GM18508 (cell line): ENCODE results near the gene DNAH3.
"Not testable (repeated sequence)": the region's sequence is repeated elsewhere in the genome, so short reads cannot be mapped to it uniquely, and the experiment has no call there.

Experiments used
- ATAC-seq: cut with Tn5 transposase; IDR thresholded peaks from one replicate; pipeline ENCODE4 v1.9.1; 2021; ENCODE audit warnings: moderate number of reproducible peaks; ENCODE audit not compliant: insufficient read depth, unreplicated experiment

DNAH3 gene

GRCh38 chr16:21033264-21033663, 117.4 kb downstream of the DNAH3 start:
- ATAC-seq = no peak

DNA sequence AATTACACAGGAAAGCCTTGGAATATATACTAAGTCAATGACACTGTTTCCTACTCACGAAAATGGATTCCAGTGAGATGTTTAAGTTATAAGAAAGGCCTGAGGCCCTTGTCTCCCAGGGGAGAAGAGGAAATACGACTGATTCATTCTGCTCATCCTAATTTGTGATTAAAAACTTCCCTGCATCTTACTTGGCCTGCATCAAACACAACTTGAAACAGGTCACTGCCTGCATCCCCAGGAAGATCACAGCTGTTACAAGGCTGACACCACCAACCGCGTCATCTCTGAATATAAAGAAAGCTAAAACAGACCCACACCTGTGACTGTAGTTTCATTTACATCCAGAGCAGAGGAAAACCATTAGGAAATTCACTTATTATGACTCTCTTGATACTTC, 121.9 kb downstream of the DNAH3 start:
- ATAC-seq = no peak

DNA sequence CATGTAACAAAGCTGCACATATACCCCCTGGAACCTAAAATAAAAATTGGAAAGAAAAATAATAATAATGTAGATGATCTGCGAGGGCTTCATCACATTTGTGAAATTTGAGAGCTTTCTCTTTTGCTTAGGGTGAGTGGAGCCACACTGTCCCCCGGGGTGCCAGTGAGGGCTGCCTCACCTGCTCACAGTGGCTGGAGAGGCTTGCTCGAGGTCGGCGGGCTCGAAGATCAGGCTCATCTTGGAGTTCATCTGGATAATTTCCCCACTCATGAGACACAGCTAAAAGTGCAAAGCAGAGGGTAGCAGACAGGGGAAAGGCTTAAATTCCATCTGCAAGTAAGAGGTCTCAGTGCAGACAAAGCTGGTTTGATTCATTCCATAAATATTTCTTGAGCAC, 123.8 kb downstream of the DNAH3 start:
- no peak for ATAC-seq

- ATAC-seq = no peak
Measured at GRCh38 chr16:21023509-21024202, 127.0 kb downstream of the DNAH3 start.

- no peak for ATAC-seq
Measured at GRCh38 chr16:21021316-21021715, 129.3 kb downstream of the DNAH3 start.

- ATAC-seq = no peak
Measured at GRCh38 chr16:21009815-21010214, 140.8 kb downstream of the DNAH3 start.

GRCh38 chr16:21005008-21005407, 145.6 kb downstream of the DNAH3 start:
- ATAC-seq = no peak

- no peak for ATAC-seq
Measured at GRCh38 chr16:21001262-21001661, 149.4 kb downstream of the DNAH3 start.

GRCh38 chr16:20997147-20997546, 153.5 kb downstream of the DNAH3 start:
- ATAC-seq = no peak

- ATAC-seq = no peak
Measured at GRCh38 chr16:20995711-20996110, 154.9 kb downstream of the DNAH3 start.

DNA sequence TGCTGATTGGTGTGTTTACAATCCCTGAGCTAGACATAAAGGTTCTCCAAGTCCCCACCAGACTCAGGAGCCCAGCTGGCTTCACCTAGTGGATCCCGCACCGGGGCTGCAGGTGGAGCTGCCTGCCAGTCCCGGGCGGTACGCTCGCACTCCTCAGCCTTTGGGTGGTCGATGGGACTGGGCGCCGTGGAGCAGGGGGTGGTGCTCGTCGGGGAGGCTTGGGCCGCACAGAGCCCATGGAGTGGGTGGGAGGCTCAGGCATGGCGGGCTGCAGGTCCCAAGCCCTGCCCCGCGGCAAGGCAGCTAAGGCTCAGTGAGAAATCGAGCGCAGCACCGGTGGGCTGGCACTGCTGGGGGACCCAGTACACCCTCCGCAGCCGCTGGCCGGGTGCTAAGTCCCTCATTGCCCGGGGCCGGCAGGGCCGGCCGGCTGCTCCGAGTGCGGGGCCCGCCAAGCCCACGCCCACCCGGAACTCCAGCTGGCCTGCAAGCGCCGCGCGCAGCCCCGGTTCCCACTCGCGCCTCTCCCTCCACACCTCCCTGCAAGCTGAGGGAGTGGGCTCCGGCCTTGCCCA, 161.1 kb downstream of the DNAH3 start:
- not testable (repeated sequence) for ATAC-seq

GRCh38 chr16:20987049-20987448, 163.6 kb downstream of the DNAH3 start:
- ATAC-seq = no peak

GRCh38 chr16:20984019-20984418, 166.6 kb downstream of the DNAH3 start:
- no peak for ATAC-seq

GRCh38 chr16:20976576-20976975, 174.1 kb downstream of the DNAH3 start:
- no peak for ATAC-seq

DNA sequence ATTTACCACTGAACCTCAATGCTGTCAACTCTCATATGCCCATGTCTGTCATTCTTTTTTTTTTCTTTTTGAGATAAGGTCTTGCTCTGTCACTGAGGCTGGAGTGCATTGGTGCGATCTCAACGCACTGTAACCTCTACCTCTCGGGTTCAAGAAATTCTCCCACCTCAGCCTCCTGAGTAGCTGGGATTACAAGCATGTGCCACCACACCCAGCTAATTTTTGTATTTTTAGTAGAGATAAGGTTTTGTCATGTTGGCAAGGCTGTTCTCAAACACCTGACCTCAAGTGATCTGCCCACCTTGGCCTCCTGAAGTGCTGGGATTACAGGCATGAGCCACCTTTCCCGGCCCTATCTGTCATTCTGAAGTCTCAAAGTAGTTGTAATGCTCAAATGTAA, 177.4 kb downstream of the DNAH3 start:
- ATAC-seq = not testable (repeated sequence)

GRCh38 chr16:20971401-20971800, 179.2 kb downstream of the DNAH3 start:
- no peak for ATAC-seq

DNA sequence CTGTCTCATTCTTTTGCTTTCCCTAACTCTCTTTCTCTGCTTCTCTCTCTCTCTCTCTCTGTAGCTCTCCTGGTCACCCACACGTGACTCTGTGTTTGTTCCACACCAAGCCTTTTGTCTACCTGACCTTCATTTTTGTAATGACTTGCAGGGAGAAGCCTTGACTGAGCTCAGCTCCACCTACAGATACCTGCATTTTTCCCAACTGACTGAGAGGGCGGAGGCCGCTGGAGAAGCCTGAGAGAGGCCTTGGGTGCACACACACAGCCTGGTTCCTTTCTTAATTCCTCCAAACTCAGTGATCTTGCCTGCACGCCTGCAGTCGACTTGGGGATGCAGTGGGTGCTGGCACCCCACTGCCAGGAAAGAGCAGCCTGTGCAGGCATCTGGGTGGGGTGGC, 181.3 kb downstream of the DNAH3 start:
- ATAC-seq = no peak

DNA sequence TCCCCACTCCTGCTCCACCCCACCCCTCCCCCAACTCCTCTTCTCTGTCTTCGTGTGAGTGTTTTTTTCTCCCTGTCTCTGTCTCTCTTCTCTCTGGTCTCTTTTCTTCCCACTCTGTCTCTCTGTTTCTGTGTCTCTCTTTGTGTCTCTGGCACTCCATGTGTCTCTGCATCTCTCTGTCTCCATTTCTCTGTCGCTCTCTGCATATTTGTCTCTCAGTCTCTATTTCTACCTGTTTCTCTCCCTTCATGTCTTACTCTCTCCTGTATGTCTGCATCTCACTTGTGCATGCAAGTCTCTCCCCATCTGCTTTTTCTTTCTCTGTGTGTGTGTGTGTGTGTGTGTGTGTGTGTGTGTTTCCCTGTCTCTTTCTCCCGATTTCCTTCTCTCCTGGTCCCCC, 181.9 kb downstream of the DNAH3 start:
- no peak for ATAC-seq

- ATAC-seq = no peak
Measured at GRCh38 chr16:20960899-20961298, 189.7 kb downstream of the DNAH3 start.

- no peak for ATAC-seq
Measured at GRCh38 chr16:20957153-20957552, 193.5 kb downstream of the DNAH3 start.

DNA sequence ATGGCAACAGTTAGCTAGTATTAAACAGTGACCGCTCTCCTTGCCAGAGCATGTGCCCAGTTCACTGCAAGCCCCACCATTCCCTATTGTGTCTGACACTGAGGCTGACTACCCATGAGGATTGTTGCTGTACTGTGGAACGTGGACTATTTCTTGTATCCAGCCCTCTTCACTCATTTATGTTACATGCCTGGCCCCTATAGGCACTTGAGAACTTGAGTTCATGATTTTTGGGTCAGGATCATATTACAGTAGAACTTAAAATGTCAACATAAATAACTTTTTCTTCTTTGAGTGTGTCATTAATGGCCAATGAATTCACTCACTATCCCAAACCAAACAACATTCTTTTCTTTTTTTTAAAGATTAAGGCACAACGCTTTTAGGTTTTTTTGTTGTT, 194.3 kb downstream of the DNAH3 start:
- ATAC-seq = no peak

GRCh38 chr16:20954574-20954973, 196.1 kb downstream of the DNAH3 start:
- no peak for ATAC-seq
